Stromal cell of bone marrow (primary cell): ENCODE measurements around the gene ZCCHC2.

Experiments
- DNase-seq: peaks from one replicate; pipeline ENCODE4 v3.0.0-alpha.2; 2012; ENCODE audit warnings: low read depth

Gene ZCCHC2

DNA sequence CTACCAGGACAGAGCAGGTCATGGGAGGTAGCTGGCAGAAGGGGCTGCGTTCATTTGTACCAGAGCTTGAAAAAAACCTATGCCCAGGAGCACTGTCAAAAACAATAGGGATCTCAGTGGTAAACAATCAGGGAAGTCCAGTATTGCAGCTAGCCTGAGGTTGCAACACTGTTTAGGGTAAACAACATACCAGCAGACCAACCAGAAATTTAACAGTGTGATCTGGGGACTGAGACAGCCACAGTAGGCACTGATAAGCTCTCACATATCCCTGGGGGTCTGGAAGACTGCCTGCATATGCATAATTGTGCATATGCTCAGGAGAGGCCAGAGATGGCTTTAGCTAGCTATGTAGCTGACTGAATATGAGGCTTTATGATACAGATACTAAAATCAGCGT lies 12.0 kb upstream of the ZCCHC2 start:
- no peak for DNase-seq

DNA sequence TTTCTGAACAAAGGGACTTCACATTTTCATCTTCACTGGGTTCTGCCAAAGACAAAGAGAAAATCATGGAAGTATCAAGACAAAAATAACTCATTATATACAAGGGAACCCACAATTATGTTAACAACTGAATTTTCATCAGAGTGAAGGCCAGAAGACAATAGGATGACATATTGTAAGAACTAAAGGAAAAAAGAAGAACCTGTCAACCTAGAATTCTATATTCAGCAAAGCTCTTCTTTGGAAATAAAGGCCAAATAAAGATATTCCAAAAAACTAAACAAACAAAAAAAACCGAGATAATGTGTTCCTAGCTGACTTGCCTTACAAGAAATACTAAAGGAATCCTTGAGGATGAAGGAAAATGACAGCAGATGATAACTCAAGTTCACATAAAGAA lies 10.3 kb upstream of the ZCCHC2 start:
- DNase-seq = no peak

- DNase-seq = no peak
These were observed 9.8 kb upstream of the ZCCHC2 start for GRCh38 chr18:62512996-62513395.

- no peak for DNase-seq
These were observed 8.3 kb upstream of the ZCCHC2 start for GRCh38 chr18:62514570-62514969.

- no peak for DNase-seq
These were observed 6.6 kb upstream of the ZCCHC2 start for GRCh38 chr18:62516242-62516641.

- peak; percentile 55 for DNase-seq
These were observed 4.1 kb upstream of the ZCCHC2 start for GRCh38 chr18:62518460-62519375.

GRCh38 chr18:62519684-62520083 lies 3.1 kb upstream of the ZCCHC2 start:
- no peak for DNase-seq

GRCh38 chr18:62521082-62521481 lies 1.7 kb upstream of the ZCCHC2 start:
- no peak for DNase-seq

DNA sequence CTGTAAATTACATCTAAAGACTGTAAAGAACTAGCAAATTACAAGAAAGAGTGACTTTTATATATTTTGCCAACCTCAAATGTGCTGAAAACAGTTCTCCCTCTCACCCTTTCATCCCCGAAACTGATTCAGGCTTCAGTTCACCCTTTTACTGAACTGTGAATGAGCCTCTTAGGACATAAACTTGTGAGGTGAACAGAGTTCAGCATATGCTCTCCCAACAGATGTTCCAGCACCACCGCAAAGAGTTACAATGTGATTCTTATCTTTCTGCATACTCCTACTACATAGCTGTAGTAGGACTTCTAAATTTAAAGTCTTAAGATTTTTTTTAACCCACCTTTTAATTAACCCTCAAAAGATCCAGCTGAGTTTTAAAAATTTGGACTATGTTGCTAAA lies 1.2 kb upstream of the ZCCHC2 start:
- no peak for DNase-seq

DNA sequence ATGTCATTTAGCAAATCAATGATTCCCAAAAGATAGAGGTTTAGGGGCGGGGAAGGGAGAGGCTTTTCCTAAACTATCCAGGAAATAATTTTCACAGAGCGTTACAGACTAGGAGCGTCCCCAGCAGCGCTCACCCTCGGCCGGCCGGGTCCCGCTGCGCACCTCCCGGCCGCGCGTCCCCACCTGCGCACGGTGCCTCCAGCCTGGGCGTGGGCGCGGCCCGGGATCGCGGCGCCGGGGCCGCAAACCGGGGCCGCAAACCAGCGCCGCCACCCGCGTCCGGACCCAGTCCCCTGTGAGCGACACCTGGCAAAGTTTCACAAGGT lies 684 bp upstream of the ZCCHC2 start:
- DNase-seq = no peak

DNA sequence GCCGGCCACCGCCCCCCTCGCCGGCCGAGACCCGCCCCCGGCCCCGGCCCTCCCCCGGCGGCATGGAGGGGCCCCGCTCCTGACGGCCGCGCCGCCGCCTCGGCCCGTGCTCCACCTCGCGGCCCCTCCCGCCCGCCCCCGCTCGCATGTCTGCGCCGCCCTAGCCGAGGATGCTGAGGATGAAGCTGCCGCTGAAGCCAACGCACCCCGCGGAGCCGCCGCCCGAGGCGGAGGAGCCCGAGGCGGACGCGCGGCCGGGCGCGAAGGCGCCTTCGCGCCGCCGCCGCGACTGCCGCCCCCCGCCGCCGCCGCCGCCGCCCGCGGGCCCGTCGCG lies 397 bp downstream of the ZCCHC2 start:
- DNase-seq = no peak

DNA sequence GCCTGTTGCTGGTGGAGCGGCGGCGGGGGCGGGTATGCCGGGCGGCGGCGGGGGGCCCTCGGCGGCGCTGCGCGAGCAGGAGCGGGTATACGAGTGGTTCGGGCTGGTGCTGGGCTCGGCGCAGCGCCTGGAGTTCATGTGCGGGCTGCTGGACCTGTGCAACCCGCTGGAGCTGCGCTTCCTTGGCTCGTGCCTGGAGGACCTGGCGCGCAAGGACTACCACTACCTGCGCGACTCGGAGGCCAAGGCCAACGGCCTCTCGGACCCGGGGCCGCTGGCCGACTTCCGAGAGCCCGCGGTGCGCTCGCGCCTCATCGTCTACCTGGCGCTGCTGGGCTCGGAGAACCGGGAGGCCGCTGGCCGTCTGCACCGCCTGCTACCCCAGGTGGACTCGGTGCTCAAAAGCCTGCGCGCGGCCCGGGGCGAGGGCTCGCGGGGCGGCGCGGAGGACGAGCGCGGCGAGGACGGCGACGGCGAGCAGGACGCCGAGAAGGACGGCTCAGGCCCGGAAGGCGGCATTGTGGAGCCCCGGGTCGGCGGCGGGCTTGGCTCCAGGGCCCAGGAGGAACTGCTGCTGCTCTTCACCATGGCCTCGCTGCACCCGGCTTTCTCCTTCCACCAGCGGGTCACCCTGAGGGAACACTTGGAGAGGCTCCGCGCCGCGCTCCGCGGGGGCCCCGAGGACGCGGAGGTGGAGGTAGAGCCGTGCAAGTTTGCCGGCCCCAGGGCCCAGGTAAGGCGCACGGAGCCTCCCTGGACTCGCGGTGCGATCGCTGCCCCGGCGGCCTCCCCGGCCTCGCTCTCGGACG lies 1.0 kb downstream of the ZCCHC2 start:
- DNase-seq = no peak

- no peak for DNase-seq
These were observed 1.8 kb downstream of the ZCCHC2 start for GRCh38 chr18:62524440-62525200.

GRCh38 chr18:62525608-62526007 lies 2.8 kb downstream of the ZCCHC2 start:
- DNase-seq = no peak

DNA sequence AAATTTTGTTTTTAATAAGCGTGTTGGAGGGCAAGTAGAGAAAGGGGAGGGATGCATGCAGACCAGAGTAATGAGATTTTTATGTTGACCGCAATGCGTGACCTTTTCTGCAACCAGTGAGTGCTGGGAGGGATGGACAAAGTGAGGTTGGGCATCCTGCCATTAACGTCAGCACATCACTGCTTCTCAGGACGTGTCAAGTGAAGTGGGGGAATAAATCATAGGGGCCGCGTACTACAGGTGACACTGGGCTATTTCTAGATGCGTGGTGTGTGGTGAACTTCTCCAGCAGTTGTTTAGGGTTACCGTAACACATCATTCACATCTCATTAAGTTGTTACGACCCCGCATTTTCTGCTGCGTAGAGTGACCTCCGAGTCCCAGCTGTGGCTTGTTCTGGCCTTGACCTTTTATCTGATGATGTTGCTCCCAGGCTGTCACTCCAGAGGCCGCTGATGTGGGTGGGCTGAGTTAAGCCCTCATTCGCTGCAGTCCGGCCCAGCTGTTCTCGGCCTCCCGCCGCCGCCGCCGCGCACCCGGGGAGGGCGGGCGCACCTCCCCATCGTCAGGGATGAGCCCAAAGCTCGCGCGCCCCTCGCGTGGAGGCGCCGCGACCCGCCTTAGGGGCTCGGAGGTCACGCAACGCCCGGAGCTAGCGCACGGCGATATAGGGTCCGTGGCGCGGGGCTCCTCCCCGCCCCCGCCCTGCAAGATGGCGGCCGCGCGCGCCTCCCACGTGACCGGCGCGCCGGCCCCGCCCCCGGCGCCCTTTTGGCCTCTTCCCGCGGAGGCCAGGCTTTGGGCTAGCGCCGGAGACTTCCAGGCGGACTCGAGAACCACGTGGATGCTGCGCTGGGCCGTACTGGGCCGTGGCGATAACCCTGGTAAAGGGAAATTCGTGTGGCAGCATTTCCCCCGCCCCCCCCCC lies 3.5 kb downstream of the ZCCHC2 start:
- DNase-seq = peak; percentile 79

DNA sequence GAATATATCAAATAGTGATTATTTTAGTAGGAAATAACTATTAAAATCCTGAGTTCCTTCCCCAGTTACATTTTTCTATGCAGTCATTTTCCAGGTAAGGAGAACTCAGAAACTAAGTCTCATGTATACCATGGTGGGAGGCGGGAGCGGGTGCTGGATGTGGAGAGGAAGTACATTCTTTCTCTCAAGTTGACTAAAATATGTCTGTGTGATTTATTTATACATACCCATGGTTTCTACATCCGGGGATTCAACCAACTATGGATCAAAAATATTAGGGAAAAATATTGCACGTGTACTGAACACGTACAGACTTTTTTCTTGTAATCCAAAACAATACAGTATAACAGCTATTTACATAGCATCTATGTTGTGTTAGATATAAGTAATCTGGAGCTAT lies 6.8 kb downstream of the ZCCHC2 start:
- DNase-seq = no peak

- DNase-seq = no peak
These were observed 8.3 kb downstream of the ZCCHC2 start for GRCh38 chr18:62531078-62531477.

DNA sequence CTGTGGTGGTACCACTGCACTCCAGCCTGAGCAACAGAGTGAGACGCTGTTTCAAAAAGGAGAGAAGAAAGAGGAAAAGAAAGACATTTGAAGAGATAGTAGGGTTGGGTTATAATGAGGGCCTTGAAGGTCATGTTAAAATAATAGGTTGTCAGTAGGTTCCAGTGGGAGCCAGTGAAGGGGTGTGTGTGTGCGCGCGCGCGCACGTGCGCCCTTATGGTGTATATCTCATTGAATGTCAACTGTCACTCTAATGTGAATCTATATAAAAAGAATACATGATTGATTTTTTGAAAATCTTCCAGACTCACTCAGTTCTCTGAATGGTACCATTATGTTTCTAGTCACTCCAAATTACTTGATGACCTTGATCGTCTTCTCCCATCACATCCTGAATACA lies 9.1 kb downstream of the ZCCHC2 start:
- no peak for DNase-seq

GRCh38 chr18:62536005-62536404 lies 13.2 kb downstream of the ZCCHC2 start:
- no peak for DNase-seq

DNA sequence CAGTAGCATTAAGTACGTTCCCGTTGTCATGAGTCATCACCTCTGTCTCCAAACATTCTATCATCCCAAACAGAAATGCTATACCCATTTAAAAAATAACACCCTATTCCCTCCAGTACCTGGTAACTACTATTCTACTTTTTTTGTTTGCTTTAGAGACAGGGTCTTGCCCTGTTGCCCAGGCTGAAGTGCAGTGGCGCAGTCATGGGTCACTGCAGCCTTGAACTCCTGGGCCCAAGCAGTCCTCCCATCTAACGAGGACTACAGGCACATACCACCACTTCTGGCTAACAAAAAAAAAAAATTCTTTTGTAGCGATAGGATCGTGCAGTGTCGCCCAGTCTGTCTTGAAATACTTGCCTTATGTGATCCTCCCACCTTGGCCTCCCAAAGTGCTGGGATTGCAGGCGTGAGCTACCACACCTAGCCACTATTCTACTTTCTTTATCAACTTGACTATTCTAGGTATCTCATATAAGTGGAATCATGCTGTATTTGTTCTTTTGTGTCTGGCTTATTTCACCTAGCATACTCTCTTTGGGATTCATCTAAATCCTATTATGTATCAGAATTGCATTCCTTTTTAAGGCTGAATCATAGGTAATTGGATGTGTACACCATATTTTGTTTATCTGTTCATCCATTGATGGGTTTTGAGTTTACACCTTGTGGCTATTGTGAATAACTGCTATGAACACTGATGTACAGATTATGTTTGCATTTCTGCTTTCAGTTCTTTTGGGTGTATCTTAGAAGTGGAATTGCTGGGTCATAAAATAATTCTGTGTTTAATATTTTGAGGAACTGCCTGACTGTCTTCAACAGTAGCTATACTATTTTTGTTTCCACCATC lies 14.4 kb downstream of the ZCCHC2 start:
- no peak for DNase-seq

- no peak for DNase-seq
These were observed 15.1 kb downstream of the ZCCHC2 start for GRCh38 chr18:62537946-62538345.
